H1 (cell line): ENCODE data around the gene KIAA0319L.

Source experiments
- BRCA1 ChIP-seq: IDR thresholded peaks from 2 replicates; pipeline ENCODE4 v1.6.1; 2012; ENCODE audit warnings: low read depth, low read length, improper control_type of control experiment
- CTCF ChIP-seq, 3 experiments: IDR thresholded peaks; 1 replicate in 2 of 3; 2 replicates in 1 of 3; pipeline versions ENCODE4 v1.5.1 to v1.6.1; 2011; ENCODE audit warnings: low read length in 3 of 3, mild to moderate bottlenecking in 3 of 3, inconsistent platforms in 2 of 3, low read depth in 1 of 3, moderate library complexity in 1 of 3; ENCODE audit not compliant: insufficient read depth in 1 of 3; ENCODE audit errors: control extremely low read depth in 1 of 3
- GABPA ChIP-seq: IDR thresholded peaks from 2 replicates; pipeline ENCODE4 v1.6.1; 2011; ENCODE audit warnings: mild to moderate bottlenecking, low read length, moderate library complexity, borderline replicate concordance; ENCODE audit not compliant: insufficient read depth
- JUN ChIP-seq: IDR thresholded peaks from 2 replicates; pipeline ENCODE4 v1.6.1; 2011; ENCODE audit warnings: low read depth, mild to moderate bottlenecking, improper control_type of control experiment, low read length
- MAX ChIP-seq: IDR thresholded peaks from 2 replicates; pipeline ENCODE4 v1.6.1; 2012; ENCODE audit warnings: inconsistent platforms
- RXRA ChIP-seq: IDR thresholded peaks from 2 replicates; pipeline ENCODE4 v1.6.1; 2011; ENCODE audit warnings: low read depth, mild to moderate bottlenecking, low read length, moderate library complexity; ENCODE audit not compliant: insufficient read depth
- SRF ChIP-seq: IDR thresholded peaks from 2 replicates; pipeline ENCODE4 v1.6.1; 2011; ENCODE audit warnings: mild to moderate bottlenecking, low read depth, low read length, moderate library complexity

- TF ChIP-seq SRF (no peak), CTCF (IDR thresholded peaks at IDR 0.05; ENCODE audit: control extremely low read depth in 1 of 3, insufficient read depth in 1 of 3, low read depth in 1 of 3, low read length in 3 of 3) (no peak), MAX (no peak), GABPA (no peak), BRCA1 (no peak), RXRA (no peak), JUN (no peak)
Measured at GRCh38 chr1:35564884-35565741, 7.9 kb upstream of the KIAA0319L start.
